ENCODE data around the gene PLA2G2C. TPM values are rescaled to one million over a fixed set of nuclear protein-coding genes. Genes with fewer than 3 reads are reported as not detected.

Gene PLA2G2C
- total RNA-seq, 2 experiments from 2014 or later = 0.44 to 0.57 TPM

GRCh38 chr1:20158358-20159070 is 27.8 kb downstream of the PLA2G2C start:
- Histone ChIP-seq H3K4me3 (ENCODE audit: low read depth, low read length, poor library complexity, severe bottlenecking) (no peak overlapping the region), H3K4me1 (ENCODE audit: insufficient read depth, low read length, poor library complexity, severe bottlenecking) (no peaks in the 10 kb centered on the region), H4K20me1 (ENCODE audit: insufficient read depth, low read length) (no peaks in the 10 kb centered on the region), H3K9me2 (ENCODE audit: insufficient read depth, low read length) (no peaks in the 10 kb centered on the region), H3K4me2 (ENCODE audit: low read length) (no peak overlapping the region), H2AFZ (ENCODE audit: low read length) (no peak overlapping the region), H3K79me2 (ENCODE audit: insufficient read depth, low read depth, low read length) (no peaks in the 10 kb centered on the region), H3K36me3 (ENCODE audit: insufficient read depth, low read length) (no peaks in the 10 kb centered on the region), H3K27ac (ENCODE audit: low read depth, low read length, poor library complexity, severe bottlenecking) (no peak overlapping the region), H3K9me3 (ENCODE audit: low read length) (peaks cover 13% of the 10 kb centered on the region; the same call in 1 of the 2 replicates)
- intact Hi-C loops (cut with micrococcal nuclease; ENCODE audit: unreplicated experiment) = no loop called here
- BruUV-seq (replicated peaks) = no TSS peak
- no peak for DNase-seq (ENCODE audit: low spot score)
- CTCF ChIA-PET (ENCODE audit: unreplicated experiment) = no interaction called here
- POLR2A ChIA-PET = interaction anchor here (0.6 kb wide), 1 partner anchor 40 kb away, joined by 3 read pairs; no protein-coding TSS in a partner anchor
- no peak for TF ChIP-seq EZH2phosphoT487 (IDR thresholded peaks at IDR 0.05; ENCODE audit: borderline replicate concordance, low read depth, low read length)
- TF ChIP-seq CTCF (conservative IDR thresholded peaks at IDR 0.05; ENCODE audit: low read length) = 0 out of 2 replicates have a peak, but pooled peaks have one; percentile 15

DNA sequence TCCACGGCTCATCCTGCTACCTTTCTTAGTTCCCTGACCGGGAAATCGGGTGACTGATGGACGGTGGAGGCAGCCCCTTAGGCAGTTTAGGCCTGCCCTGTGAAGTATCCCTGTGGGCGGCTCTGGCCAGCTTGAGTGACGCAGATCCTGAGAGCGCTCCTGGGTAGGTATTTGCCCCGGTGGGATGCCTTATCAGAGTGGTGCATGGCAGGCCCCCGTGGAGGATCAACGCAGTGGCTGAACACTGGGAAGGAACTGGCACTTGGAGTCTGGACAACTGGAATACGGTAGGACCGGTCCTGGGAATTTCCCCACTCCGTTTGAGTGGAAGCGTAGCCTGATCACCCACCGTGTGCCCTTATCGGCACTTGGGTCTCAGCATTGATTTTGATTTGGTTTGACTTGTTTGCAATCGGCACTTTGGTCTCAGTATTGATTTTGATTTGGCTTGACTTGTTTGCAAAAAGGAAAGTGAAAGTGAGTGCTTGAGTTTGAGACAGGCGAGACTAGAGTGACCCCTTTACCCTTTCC is 32.0 kb downstream of the PLA2G2C start:
- no peaks in the 10 kb centered on the region for H4K20me1 ChIP-seq (ENCODE audit: insufficient read depth, low read length)
- H3K27ac ChIP-seq (ENCODE audit: low read depth, low read length, poor library complexity, severe bottlenecking) = no peak overlapping the region
- no peak for TF ChIP-seq CTCF (conservative IDR thresholded peaks at IDR 0.05; ENCODE audit: low read length)
- no peak for TF ChIP-seq EZH2phosphoT487 (IDR thresholded peaks at IDR 0.05; ENCODE audit: borderline replicate concordance, low read depth, low read length)
- no peaks in the 10 kb centered on the region for H3K79me2 ChIP-seq (ENCODE audit: insufficient read depth, low read depth, low read length)
- H2AFZ ChIP-seq (ENCODE audit: low read length) = no peak overlapping the region
- 0 out of 2 replicates have a peak overlapping the region, but pooled peaks have one; percentile 2 for H3K4me2 ChIP-seq (ENCODE audit: low read length)
- CTCF ChIA-PET (ENCODE audit: unreplicated experiment) = no interaction called here
- H3K4me3 ChIP-seq (ENCODE audit: low read depth, low read length, poor library complexity, severe bottlenecking) = no peak overlapping the region
- POLR2A ChIA-PET = no interaction called here
- DNase-seq (ENCODE audit: low spot score) = no peak
- H3K9me2 ChIP-seq (ENCODE audit: insufficient read depth, low read length) = no peaks in the 10 kb centered on the region
- intact Hi-C loops (cut with micrococcal nuclease; ENCODE audit: unreplicated experiment) = no loop called here
- H3K9me3 ChIP-seq (ENCODE audit: low read length) = no peaks in the 10 kb centered on the region
- H3K36me3 ChIP-seq (ENCODE audit: insufficient read depth, low read length) = no peaks in the 10 kb centered on the region
- peaks cover 5% of the 10 kb centered on the region for H3K4me1 ChIP-seq (ENCODE audit: insufficient read depth, low read length, poor library complexity, severe bottlenecking)
- no TSS peak for BruUV-seq (replicated peaks)

DNA sequence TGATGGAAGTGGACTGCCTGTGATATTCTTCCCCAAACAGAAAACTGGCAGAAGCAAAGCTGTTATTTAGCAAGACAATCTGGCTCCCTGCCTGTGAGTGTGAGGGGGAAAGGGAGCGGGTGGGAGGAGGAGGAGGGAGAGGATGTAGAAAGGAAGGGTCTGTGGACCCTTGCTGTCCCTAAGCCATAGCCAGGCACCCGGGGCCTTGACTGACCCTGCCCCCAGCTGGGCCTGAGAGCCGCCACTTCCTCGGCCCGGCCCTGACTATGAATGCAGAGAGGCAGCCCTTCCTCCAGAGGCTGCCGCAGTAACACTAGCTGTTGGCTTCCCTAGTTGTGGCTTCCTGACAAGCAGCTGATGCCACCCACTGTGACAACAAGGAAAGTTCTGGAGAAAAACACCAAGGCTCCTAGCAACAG is 33.3 kb downstream of the PLA2G2C start:
- ChIA-PET CTCF (ENCODE audit: unreplicated experiment) (interaction anchor here (0.6 kb wide), 1 partner anchor 235 kb away, joined by 4 read pairs; no protein-coding TSS in a partner anchor), POLR2A (no interaction called here)
- Histone ChIP-seq H3K79me2 (ENCODE audit: insufficient read depth, low read depth, low read length) (no peaks in the 10 kb centered on the region), H3K27ac (ENCODE audit: low read depth, low read length, poor library complexity, severe bottlenecking) (no peak overlapping the region), H3K9me3 (ENCODE audit: low read length) (no peaks in the 10 kb centered on the region), H3K36me3 (ENCODE audit: insufficient read depth, low read length) (no peaks in the 10 kb centered on the region), H3K4me1 (ENCODE audit: insufficient read depth, low read length, poor library complexity, severe bottlenecking) (peaks cover 5% of the 10 kb centered on the region), H2AFZ (ENCODE audit: low read length) (no peak overlapping the region), H3K9me2 (ENCODE audit: insufficient read depth, low read length) (no peaks in the 10 kb centered on the region), H3K4me3 (ENCODE audit: low read depth, low read length, poor library complexity, severe bottlenecking) (no peak overlapping the region), H3K4me2 (ENCODE audit: low read length) (no peak overlapping the region), H4K20me1 (ENCODE audit: insufficient read depth, low read length) (no peaks in the 10 kb centered on the region)
- no peak for DNase-seq (ENCODE audit: low spot score)
- BruUV-seq (replicated peaks) = no TSS peak
- TF ChIP-seq CTCF (conservative IDR thresholded peaks at IDR 0.05; ENCODE audit: low read length) (no peak), EZH2phosphoT487 (IDR thresholded peaks at IDR 0.05; ENCODE audit: borderline replicate concordance, low read depth, low read length) (no peak)
- intact Hi-C loops (cut with micrococcal nuclease; ENCODE audit: unreplicated experiment) = loop anchor here (1.0 kb wide), 2 partner anchors 52 to 235 kb away; no protein-coding TSS in a partner anchor

Measured in OCI-LY7 (cell line).